Gastroesophageal sphincter (tissue), 4 donors: ENCODE measurements around the gene COL4A2. TPM values are rescaled to one million over a fixed set of nuclear protein-coding genes. Genes with fewer than 3 reads are reported as not detected.

Experiments
- ATAC-seq: fragments of 150-250 bp; one replicate; pipeline ENCODE4 v1.9.1; 2016; ENCODE audit warnings: mild to moderate bottlenecking, moderate library complexity
- H3K27ac ChIP-seq, 4 donors: fragments of 200-600 bp; sonication (generic) in 3 of 4; 1 replicate in 3 of 4; 2 replicates in 1 of 4; pipeline ENCODE4 v1.5.1; 2016 to 2019
- H3K27me3 ChIP-seq: fragments of 200-600 bp; sonication (generic); one replicate; pipeline ENCODE4 v1.5.1; 2019
- H3K36me3 ChIP-seq, 2 donors: fragments of 200-600 bp; sonication (generic); one replicate each; pipeline ENCODE4 v1.5.1; 2019; ENCODE audit warnings: control low read depth in 1 of 2
- H3K4me1 ChIP-seq, 3 donors: fragments of 200-600 bp; sonication (generic); 1 replicate in 2 of 3; 2 replicates in 1 of 3; pipeline ENCODE4 v1.5.1; 2016 to 2019; ENCODE audit warnings: control low read depth in 2 of 3
- H3K4me3 ChIP-seq, 2 donors: fragments of 200-600 bp; sonication (generic); one replicate each; pipeline ENCODE4 v1.5.1; 2019; ENCODE audit warnings: mild to moderate bottlenecking in 1 of 2, moderate library complexity in 1 of 2
- H3K9me3 ChIP-seq, 3 donors: fragments of 200-600 bp; sonication (generic); one replicate each; pipeline ENCODE4 v1.5.1; 2017 to 2019; ENCODE audit warnings: control low read depth in 2 of 3
- EP300 ChIP-seq: sonication (generic); formaldehyde crosslinking; IDR thresholded peaks from one replicate; pipeline ENCODE4 v1.6.1; 2017; ENCODE audit warnings: antibody characterized with exemption, mild to moderate bottlenecking
- POLR2A ChIP-seq, 2 donors: fragments of 450-650 bp; IDR thresholded peaks; one replicate each; pipeline ENCODE4 v1.6.1; 2017; ENCODE audit warnings: antibody characterized with exemption in 2 of 2, mild to moderate bottlenecking in 2 of 2, moderate library complexity in 1 of 2
- POLR2AphosphoS5 ChIP-seq: sonication (generic); formaldehyde crosslinking; IDR thresholded peaks from one replicate; pipeline ENCODE4 v1.6.1; 2017; ENCODE audit warnings: antibody characterized with exemption
- WGBS, 2 donors: methylation state at CpG; one replicate each; pipeline ENCODE4 v1.1.5; 2018; ENCODE audit warnings: low coverage in 1 of 2; 5-methylcytosine and 5-hydroxymethylcytosine counted together
- total RNA-seq, 4 donors: library from RNA; depleted of rRNA; stranded (reverse); fragments of >200 nt; gene quantifications; one replicate each; pipeline ENCODE4 v1.1.0, GENCODE V29; 2016
- TF ChIP-seq, protein P1 (sequence below), 4 experiments: fragments of 200-600 bp in 2 of 4; fragments of 450-650 bp in 2 of 4; sonication (generic) in 1 of 4; IDR thresholded peaks; one replicate each; pipeline ENCODE4 v1.5.1; 2017 to 2019; ENCODE audit warnings: antibody characterized with exemption in 4 of 4, mild to moderate bottlenecking in 2 of 4, moderate library complexity in 2 of 4

Gene COL4A2
- total RNA-seq, 4 donors from 2014 or later: 478 to 945 (median 543) TPM

GRCh38 chr13:110407021-110407420 is 99.9 kb downstream of the COL4A2 start:
- Histone ChIP-seq H3K27me3 (no peaks in the 10 kb centered on the region), H3K36me3 (no peaks in the 10 kb centered on the region), H3K4me1 (peaks cover 19 to 95% (median 56%) of the 10 kb centered on the region in 3 donors), H3K9me3 (no peaks in the 10 kb centered on the region), H3K4me3 (no peak overlapping the region), H3K27ac (peak overlapping the region; percentile 20 to 98 (median 86))
- 70 to 74% methylated on average over 6 to 10 of the region's 14 CpGs for WGBS, 2 donors
- ATAC-seq: no peak
- TF ChIP-seq EP300: no peak
- TF ChIP-seq, protein P1, sequence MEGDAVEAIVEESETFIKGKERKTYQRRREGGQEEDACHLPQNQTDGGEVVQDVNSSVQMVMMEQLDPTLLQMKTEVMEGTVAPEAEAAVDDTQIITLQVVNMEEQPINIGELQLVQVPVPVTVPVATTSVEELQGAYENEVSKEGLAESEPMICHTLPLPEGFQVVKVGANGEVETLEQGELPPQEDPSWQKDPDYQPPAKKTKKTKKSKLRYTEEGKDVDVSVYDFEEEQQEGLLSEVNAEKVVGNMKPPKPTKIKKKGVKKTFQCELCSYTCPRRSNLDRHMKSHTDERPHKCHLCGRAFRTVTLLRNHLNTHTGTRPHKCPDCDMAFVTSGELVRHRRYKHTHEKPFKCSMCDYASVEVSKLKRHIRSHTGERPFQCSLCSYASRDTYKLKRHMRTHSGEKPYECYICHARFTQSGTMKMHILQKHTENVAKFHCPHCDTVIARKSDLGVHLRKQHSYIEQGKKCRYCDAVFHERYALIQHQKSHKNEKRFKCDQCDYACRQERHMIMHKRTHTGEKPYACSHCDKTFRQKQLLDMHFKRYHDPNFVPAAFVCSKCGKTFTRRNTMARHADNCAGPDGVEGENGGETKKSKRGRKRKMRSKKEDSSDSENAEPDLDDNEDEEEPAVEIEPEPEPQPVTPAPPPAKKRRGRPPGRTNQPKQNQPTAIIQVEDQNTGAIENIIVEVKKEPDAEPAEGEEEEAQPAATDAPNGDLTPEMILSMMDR (IDR thresholded peaks at IDR 0.05): no peak

GRCh38 chr13:110407531-110407930 is 100.4 kb downstream of the COL4A2 start:
- Histone ChIP-seq H3K27me3 (no peaks in the 10 kb centered on the region), H3K4me3 (no peak overlapping the region), H3K36me3 (no peaks in the 10 kb centered on the region), H3K9me3 (no peaks in the 10 kb centered on the region), H3K27ac (peak overlapping the region; percentile 13 to 98 (median 86)), H3K4me1 (peaks cover 19 to 96% (median 57%) of the 10 kb centered on the region in 3 donors)
- 17 to 19% methylated on average over 6 to 7 of the region's 9 CpGs for WGBS, 2 donors
- ATAC-seq: no peak
- TF ChIP-seq, protein P1 (IDR thresholded peaks at IDR 0.05): no peak
- TF ChIP-seq POLR2AphosphoS5 (no peak), POLR2A (IDR thresholded peaks at IDR 0.05) (no peak), EP300 (no peak)

DNA sequence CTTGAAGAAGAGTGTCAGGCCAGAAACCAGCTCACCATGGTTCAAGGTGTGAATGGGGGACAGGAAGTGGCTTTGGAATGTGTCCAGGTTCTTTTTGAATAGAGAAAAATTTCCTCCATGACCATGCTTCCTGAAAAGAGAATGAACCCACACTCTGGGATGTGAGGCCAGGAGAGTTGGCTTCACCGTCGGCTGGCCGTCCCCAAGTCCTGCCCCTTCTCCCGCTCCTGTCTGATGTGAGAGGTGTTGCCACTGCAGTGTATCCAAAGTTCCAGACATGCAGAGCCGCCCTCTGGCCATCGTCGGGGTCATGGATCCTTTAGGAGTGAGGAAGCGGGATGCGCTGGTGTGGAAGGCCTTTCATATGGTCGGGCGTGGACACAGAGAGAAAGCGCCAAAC is 101.2 kb downstream of the COL4A2 start:
- H3K4me3 ChIP-seq: no peak overlapping the region
- no peaks in the 10 kb centered on the region for H3K27me3 ChIP-seq
- no peaks in the 10 kb centered on the region for H3K36me3 ChIP-seq
- H3K27ac ChIP-seq: peak overlapping the region; percentile 13 to 98 (median 86)
- TF ChIP-seq POLR2A (IDR thresholded peaks at IDR 0.05): no peak
- TF ChIP-seq EP300: no peak
- TF ChIP-seq, protein P1 (IDR thresholded peaks at IDR 0.05): no peak
- no peak for TF ChIP-seq POLR2AphosphoS5
- ATAC-seq: no peak
- WGBS, 2 donors: 75 to 80% methylated on average over 5 to 7 of the region's 12 CpGs
- H3K9me3 ChIP-seq: no peaks in the 10 kb centered on the region
- H3K4me1 ChIP-seq: peaks cover 19 to 96% (median 62%) of the 10 kb centered on the region in 3 donors

DNA sequence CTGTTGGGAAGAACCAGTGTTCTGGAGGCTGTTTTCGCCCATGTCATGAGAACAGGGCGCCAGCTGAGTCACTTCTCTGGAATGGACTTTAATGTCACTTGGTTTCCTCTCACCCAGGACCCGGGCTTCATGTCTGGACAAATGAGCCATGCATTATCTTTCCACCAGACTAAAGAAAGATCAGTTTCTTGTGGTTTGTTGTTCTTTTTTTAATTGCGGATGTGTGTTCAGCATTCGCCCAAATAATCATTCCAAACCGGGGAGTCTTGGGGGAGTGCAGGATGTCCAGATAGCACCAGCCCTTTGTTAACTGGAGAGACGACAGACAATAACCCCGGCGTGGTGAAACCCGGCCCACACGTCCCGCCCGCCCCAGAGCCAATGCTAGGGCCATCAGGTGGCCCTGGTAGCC is 102.5 kb downstream of the COL4A2 start:
- H3K27ac ChIP-seq: peak overlapping the region; percentile 86 to 96 (median 92)
- no peaks in the 10 kb centered on the region for H3K9me3 ChIP-seq
- TF ChIP-seq, protein P1 (IDR thresholded peaks at IDR 0.05): no peak
- TF ChIP-seq POLR2AphosphoS5: no peak
- TF ChIP-seq POLR2A (IDR thresholded peaks at IDR 0.05): no peak
- TF ChIP-seq EP300: no peak
- H3K27me3 ChIP-seq: no peaks in the 10 kb centered on the region
- no peaks in the 10 kb centered on the region for H3K36me3 ChIP-seq
- H3K4me1 ChIP-seq: peaks cover 19 to 96% (median 54%) of the 10 kb centered on the region in 3 donors
- H3K4me3 ChIP-seq: no peak overlapping the region
- 67 to 71% methylated on average over 9 of the region's 13 CpGs for WGBS, 2 donors
- ATAC-seq: no peak

DNA sequence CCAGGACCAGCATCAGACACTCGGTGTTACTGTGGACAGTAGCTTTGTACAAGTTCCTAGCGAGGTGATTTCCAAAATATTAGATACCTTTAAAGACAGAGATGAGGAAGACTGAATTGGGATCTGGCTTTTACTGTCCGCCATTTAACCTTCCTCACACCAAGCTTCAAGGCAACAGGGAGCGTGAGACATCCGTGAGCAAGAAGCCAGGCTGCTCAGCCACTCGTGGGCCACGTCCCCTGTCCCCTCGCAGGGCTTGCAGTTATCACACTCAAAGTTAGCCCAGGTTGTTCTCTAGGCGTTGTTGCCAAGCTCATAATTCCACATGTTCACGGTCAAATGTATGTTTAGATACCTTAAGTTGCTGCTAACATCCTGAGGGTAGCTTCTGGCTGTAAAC is 102.9 kb downstream of the COL4A2 start:
- no peak for ATAC-seq
- peaks cover 19 to 96% (median 51%) of the 10 kb centered on the region in 3 donors for H3K4me1 ChIP-seq
- no peak overlapping the region for H3K4me3 ChIP-seq
- TF ChIP-seq POLR2A (IDR thresholded peaks at IDR 0.05) (no peak), EP300 (no peak), POLR2AphosphoS5 (no peak)
- TF ChIP-seq, protein P1 (IDR thresholded peaks at IDR 0.05): no peak
- WGBS, 2 donors: 81% methylated on average over 8 to 10 of the region's 10 CpGs
- no peaks in the 10 kb centered on the region for H3K36me3 ChIP-seq
- peak overlapping the region; percentile 86 to 96 (median 92) for H3K27ac ChIP-seq
- no peaks in the 10 kb centered on the region for H3K27me3 ChIP-seq
- H3K9me3 ChIP-seq: no peaks in the 10 kb centered on the region
